ENCODE measurements around the gene TNMD. TPM values are rescaled to one million over a fixed set of nuclear protein-coding genes. Genes with fewer than 3 reads are reported as not detected.
A peak's percentile ranks its signal among the peaks of the same experiment; 100 is the strongest.

The TNMD gene
- total RNA-seq, 2 donors from 2014 or later: not detected

DNA sequence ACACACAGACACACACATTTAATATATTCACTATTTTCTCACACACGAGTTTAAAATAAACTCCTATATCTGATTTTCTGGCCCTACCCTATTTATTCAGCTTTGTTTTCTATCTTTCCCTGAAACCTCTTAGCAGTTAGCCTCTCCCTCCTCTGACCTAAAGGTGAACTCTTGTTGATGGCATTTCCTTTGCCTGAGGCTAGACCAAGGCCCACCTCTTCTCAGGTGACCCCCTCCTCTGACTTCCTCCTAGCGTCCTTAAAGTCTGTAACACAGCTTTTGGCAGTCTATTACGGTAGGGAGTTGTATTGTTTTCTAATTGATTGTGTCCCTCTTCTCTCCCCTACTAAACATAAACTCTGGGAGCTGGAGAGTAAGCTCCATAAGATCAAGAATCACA, 57.6 kb downstream of the TNMD start:
- TF ChIP-seq CTCF (IDR thresholded peaks at IDR 0.05): no peak
- DNase-seq (ENCODE audit: low spot score) (no peak), ATAC-seq (ENCODE audit: insufficient number of reproducible peaks, low FRiP score, low read depth) (no peak)
- no peak overlapping the region for H3K4me3 ChIP-seq
- H3K4me1 ChIP-seq (ENCODE audit: control insufficient read depth in 1 of 2, low read depth in 2 of 2): peaks cover 0 to 19% of the 10 kb centered on the region in 2 donors
- no peak overlapping the region for H3K27ac ChIP-seq
- no peaks in the 10 kb centered on the region for H3K36me3 ChIP-seq
- no peaks in the 10 kb centered on the region for H3K27me3 ChIP-seq (replicated peaks; ENCODE audit: insufficient read depth)
- no peaks in the 10 kb centered on the region for H3K9me3 ChIP-seq

GRCh38 chrX:100643212-100643611, 58.5 kb downstream of the TNMD start:
- no peaks in the 10 kb centered on the region for H3K9me3 ChIP-seq
- peak overlapping the region in 1 of 2 donors; percentile 68 for H3K27ac ChIP-seq
- TF ChIP-seq CTCF (IDR thresholded peaks at IDR 0.05): no peak
- ATAC-seq (ENCODE audit: insufficient number of reproducible peaks, low FRiP score, low read depth) (no peak), DNase-seq (ENCODE audit: low spot score) (no peak)
- H3K27me3 ChIP-seq (replicated peaks; ENCODE audit: insufficient read depth): no peaks in the 10 kb centered on the region
- no peak overlapping the region for H3K4me3 ChIP-seq
- H3K36me3 ChIP-seq: no peaks in the 10 kb centered on the region
- peaks cover 0 to 19% of the 10 kb centered on the region in 2 donors for H3K4me1 ChIP-seq (ENCODE audit: control insufficient read depth in 1 of 2, low read depth in 2 of 2)

DNA sequence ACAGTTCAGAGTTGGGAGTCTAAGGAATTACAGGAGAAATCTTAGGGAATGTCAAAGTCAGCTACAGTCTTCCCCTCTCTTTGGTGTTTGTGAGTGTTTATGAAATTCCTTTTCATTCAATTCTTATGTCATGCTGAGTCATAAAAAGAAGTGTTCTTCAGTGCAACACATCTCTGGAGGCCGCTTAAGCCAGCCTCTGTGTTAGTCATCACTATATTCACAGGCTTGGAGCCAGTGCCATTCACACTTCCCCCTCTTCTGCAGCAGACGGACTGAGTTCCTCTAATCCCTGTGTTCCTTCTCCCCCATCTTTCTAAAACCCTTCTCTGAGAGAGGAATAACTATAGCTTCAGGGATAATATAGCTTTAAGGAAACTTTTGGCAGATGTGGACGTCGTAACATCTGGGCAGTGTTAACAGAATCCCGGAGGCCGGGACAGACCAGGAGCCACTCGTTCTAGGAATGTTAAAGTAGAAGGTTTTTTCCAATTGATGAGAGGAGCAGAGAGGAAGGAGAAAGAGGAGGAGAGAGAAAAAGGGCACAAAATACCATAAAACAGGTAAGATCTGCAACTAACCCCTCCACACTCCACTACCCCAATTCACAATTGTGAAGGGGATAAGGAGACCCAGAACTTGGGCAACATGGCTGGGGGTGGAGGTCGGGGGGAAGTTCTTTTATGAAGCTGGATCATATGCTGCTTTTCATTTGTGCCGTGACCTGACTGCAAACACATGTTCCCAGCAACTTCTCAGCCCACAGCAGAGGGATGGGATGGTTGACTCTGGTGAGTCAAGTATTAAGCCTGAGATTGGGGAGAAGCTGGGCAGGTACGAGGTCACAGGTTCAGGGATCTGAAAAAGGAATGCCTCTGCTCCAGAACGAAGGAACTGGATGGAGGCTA, 59.5 kb downstream of the TNMD start, which contains the start of gene SRPX2:
SRPX2 (plus strand) TSS at position 244 of the 905 bp plus-strand sequence. CDS start 2,124 bp downstream, outside the sequence.
- H3K4me1 ChIP-seq (ENCODE audit: control insufficient read depth in 1 of 2, low read depth in 2 of 2): peaks cover 5 to 29% of the 10 kb centered on the region in 2 donors
- H3K27me3 ChIP-seq (replicated peaks; ENCODE audit: insufficient read depth): no peaks in the 10 kb centered on the region
- ATAC-seq (ENCODE audit: insufficient number of reproducible peaks, low FRiP score, low read depth): peak; percentile 91
- no peak for DNase-seq (ENCODE audit: low spot score)
- H3K9me3 ChIP-seq: no peaks in the 10 kb centered on the region
- peak within 1 kb of the TSS; percentile 56 to 68 for H3K27ac ChIP-seq
- no peak for TF ChIP-seq CTCF (IDR thresholded peaks at IDR 0.05)
- H3K36me3 ChIP-seq: no peaks in the 10 kb centered on the region
- H3K4me3 ChIP-seq: peak within 1 kb of the TSS; percentile 67

GRCh38 chrX:100645106-100645505, 60.4 kb downstream of the TNMD start:
- no peak for ATAC-seq (ENCODE audit: insufficient number of reproducible peaks, low FRiP score, low read depth)
- Histone ChIP-seq H3K9me3 (no peaks in the 10 kb centered on the region), H3K4me1 (ENCODE audit: control insufficient read depth in 1 of 2, low read depth in 2 of 2) (peaks cover 5 to 33% of the 10 kb centered on the region in 2 donors), H3K27me3 (replicated peaks; ENCODE audit: insufficient read depth) (no peaks in the 10 kb centered on the region), H3K36me3 (no peaks in the 10 kb centered on the region), H3K27ac (peak overlapping the region; percentile 56 to 68), H3K4me3 (peak overlapping the region; percentile 67)
- TF ChIP-seq CTCF (IDR thresholded peaks at IDR 0.05): no peak
- no peak for DNase-seq (ENCODE audit: low spot score)

- peaks cover 5 to 33% of the 10 kb centered on the region in 2 donors for H3K4me1 ChIP-seq (ENCODE audit: control insufficient read depth in 1 of 2, low read depth in 2 of 2)
- no peaks in the 10 kb centered on the region for H3K9me3 ChIP-seq
- DNase-seq (ENCODE audit: low spot score): no peak
- H3K4me3 ChIP-seq: no peak overlapping the region
- H3K27me3 ChIP-seq (replicated peaks; ENCODE audit: insufficient read depth): no peaks in the 10 kb centered on the region
- ATAC-seq (ENCODE audit: insufficient number of reproducible peaks, low FRiP score, low read depth): no peak
- TF ChIP-seq CTCF (IDR thresholded peaks at IDR 0.05): no peak
- H3K27ac ChIP-seq: peak overlapping the region in 1 of 2 donors; percentile 68
- H3K36me3 ChIP-seq: no peaks in the 10 kb centered on the region
These were observed 62.4 kb downstream of the TNMD start for GRCh38 chrX:100647095-100647494.
